ENCODE measurements around the gene NGEF. TPM values are rescaled to one million over a fixed set of nuclear protein-coding genes. Genes with fewer than 3 reads are reported as not detected.
"Not testable (repeated sequence)": the region's sequence is repeated elsewhere in the genome, so short reads cannot be mapped to it uniquely, and the experiment has no call there.

Gene NGEF
- total and polyA plus RNA-seq, 8 donors: 3.3 to 7.1 (median 5.4) TPM

- no peaks in the 10 kb centered on the region for H3K36me3 ChIP-seq
- no peak for TF ChIP-seq CTCF (IDR thresholded peaks at IDR 0.05)
Measured at GRCh38 chr2:232919141-232919540, 93.9 kb downstream of the NGEF start.

GRCh38 chr2:232913903-232914302 is 99.2 kb downstream of the NGEF start:
- no peaks in the 10 kb centered on the region for H3K36me3 ChIP-seq
- 67 to 69% methylated on average over 2 of the region's 2 CpGs for WGBS, 2 donors
- no peak overlapping the region for H3K4me3 ChIP-seq
- DNase-seq (no peak), FAIRE-seq (no peak), ATAC-seq (no peak)
- H3K27me3 ChIP-seq: no peaks in the 10 kb centered on the region
- H3K9me3 ChIP-seq: no peaks in the 10 kb centered on the region
- H3K27ac ChIP-seq: no peak overlapping the region
- intact Hi-C loops (cut with DNase I): no loop called here
- TF ChIP-seq CTCF (IDR thresholded peaks at IDR 0.05): no peak
- H3K4me1 ChIP-seq: no peaks in the 10 kb centered on the region

More at GRCh38 chr2:232919141-232919540, 93.9 kb downstream of the NGEF start:
- no peaks in the 10 kb centered on the region for H3K27me3 ChIP-seq
- 93 to 95% methylated on average over 6 of the region's 6 CpGs for WGBS, 2 donors
- H3K4me1 ChIP-seq: no peaks in the 10 kb centered on the region
- intact Hi-C loops (cut with DNase I): no loop called here
- ATAC-seq (no peak), DNase-seq (no peak), FAIRE-seq (no peak)
- no peaks in the 10 kb centered on the region for H3K9me3 ChIP-seq
- H3K4me3 ChIP-seq: no peak overlapping the region
- no peak overlapping the region for H3K27ac ChIP-seq

- 45 to 53% methylated on average over 1 of the region's 1 CpG for WGBS, 2 donors
Measured at GRCh38 chr2:232911712-232912277, 101.3 kb downstream of the NGEF start.

GRCh38 chr2:232910376-232910775 is 102.7 kb downstream of the NGEF start:
- FAIRE-seq (no peak), DNase-seq (no peak), ATAC-seq (no peak)
- H3K27ac ChIP-seq: no peak overlapping the region
- no peak overlapping the region for H3K4me3 ChIP-seq
- WGBS, 2 donors: 93 to 97% methylated on average over 6 of the region's 6 CpGs
- H3K9me3 ChIP-seq: no peaks in the 10 kb centered on the region
- intact Hi-C loops (cut with DNase I): no loop called here
- H3K4me1 ChIP-seq: no peaks in the 10 kb centered on the region
- no peaks in the 10 kb centered on the region for H3K36me3 ChIP-seq
- TF ChIP-seq CTCF (IDR thresholded peaks at IDR 0.05): no peak
- no peaks in the 10 kb centered on the region for H3K27me3 ChIP-seq

More at GRCh38 chr2:232911712-232912277, 101.3 kb downstream of the NGEF start:
- H3K9me3 ChIP-seq: no peaks in the 10 kb centered on the region
- H3K36me3 ChIP-seq: no peaks in the 10 kb centered on the region
- no peak for DNase-seq
- intact Hi-C loops (cut with DNase I): no loop called here
- TF ChIP-seq CTCF (IDR thresholded peaks at IDR 0.05): no peak
- no peaks in the 10 kb centered on the region for H3K27me3 ChIP-seq
- no peak for ATAC-seq
- no peak for FAIRE-seq
- no peak overlapping the region for H3K27ac ChIP-seq
- no peaks in the 10 kb centered on the region for H3K4me1 ChIP-seq
- no peak overlapping the region for H3K4me3 ChIP-seq

GRCh38 chr2:232908695-232909094 is 104.4 kb downstream of the NGEF start:
- Histone ChIP-seq H3K9me3 (no peaks in the 10 kb centered on the region), H3K27ac (no peak overlapping the region), H3K27me3 (no peaks in the 10 kb centered on the region), H3K4me3 (no peak overlapping the region), H3K4me1 (no peaks in the 10 kb centered on the region), H3K36me3 (no peaks in the 10 kb centered on the region)
- ATAC-seq: no peak
- no peak for FAIRE-seq
- WGBS, 2 donors: 38 to 46% methylated on average over 6 of the region's 6 CpGs
- TF ChIP-seq CTCF (IDR thresholded peaks at IDR 0.05): no peak
- DNase-seq: no peak
- intact Hi-C loops (cut with DNase I): no loop called here

GRCh38 chr2:232907718-232908085 is 105.4 kb downstream of the NGEF start:
- 94 to 98% methylated on average over 9 of the region's 9 CpGs for WGBS, 2 donors
- H3K4me1 ChIP-seq; ATAC-seq; FAIRE-seq; intact Hi-C loops (cut with DNase I); H3K27ac ChIP-seq; H3K4me3 ChIP-seq; H3K36me3 ChIP-seq; H3K27me3 ChIP-seq; H3K9me3 ChIP-seq; DNase-seq: not testable (repeated sequence)

- H3K4me3 ChIP-seq; DNase-seq; ATAC-seq; H3K27me3 ChIP-seq; intact Hi-C loops (cut with DNase I); H3K36me3 ChIP-seq; H3K4me1 ChIP-seq; H3K9me3 ChIP-seq; FAIRE-seq; H3K27ac ChIP-seq: not testable (repeated sequence)
- 77 to 78% methylated on average over 7 to 9 of the region's 10 CpGs for WGBS, 2 donors
Measured at GRCh38 chr2:232906867-232907717, 106.0 kb downstream of the NGEF start.
